HPDE6-E6E7 (cell line): ENCODE results near the gene SNX17.

ENCODE experiments used
- DNase-seq: peaks from one replicate; pipeline ENCODE4 v3.0.0; 2011; ENCODE audit warnings: missing footprints; ENCODE audit errors: extremely low spot score

SNX17 gene

DNA sequence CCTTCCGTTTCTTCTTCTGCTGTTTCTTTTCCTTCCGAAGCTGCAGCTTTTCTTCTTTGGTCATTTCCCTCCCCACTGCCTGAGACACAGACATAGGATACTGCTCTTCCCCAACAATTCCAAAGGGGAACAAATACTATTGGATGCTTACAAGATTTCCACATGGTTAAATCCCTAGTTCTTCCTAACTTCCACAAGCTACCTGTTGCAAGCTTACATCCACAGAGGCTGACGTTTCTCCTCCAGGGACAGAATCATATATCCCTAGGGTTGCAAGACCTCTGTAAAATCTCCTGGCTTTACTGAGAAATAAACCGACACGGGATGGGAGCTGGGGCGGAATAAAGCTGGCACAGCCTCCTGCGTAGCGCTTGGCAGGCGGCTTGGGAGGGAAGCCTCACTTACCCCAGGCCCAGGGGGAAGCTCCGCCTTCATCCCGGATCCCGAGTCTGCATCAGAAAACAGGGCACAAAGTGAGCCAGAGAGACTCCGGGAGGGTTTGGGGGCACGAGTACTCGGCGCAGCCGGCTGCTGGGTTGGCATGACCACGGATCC is 868 bp upstream of the SNX17 start:
- peak; percentile 68 for DNase-seq

DNA sequence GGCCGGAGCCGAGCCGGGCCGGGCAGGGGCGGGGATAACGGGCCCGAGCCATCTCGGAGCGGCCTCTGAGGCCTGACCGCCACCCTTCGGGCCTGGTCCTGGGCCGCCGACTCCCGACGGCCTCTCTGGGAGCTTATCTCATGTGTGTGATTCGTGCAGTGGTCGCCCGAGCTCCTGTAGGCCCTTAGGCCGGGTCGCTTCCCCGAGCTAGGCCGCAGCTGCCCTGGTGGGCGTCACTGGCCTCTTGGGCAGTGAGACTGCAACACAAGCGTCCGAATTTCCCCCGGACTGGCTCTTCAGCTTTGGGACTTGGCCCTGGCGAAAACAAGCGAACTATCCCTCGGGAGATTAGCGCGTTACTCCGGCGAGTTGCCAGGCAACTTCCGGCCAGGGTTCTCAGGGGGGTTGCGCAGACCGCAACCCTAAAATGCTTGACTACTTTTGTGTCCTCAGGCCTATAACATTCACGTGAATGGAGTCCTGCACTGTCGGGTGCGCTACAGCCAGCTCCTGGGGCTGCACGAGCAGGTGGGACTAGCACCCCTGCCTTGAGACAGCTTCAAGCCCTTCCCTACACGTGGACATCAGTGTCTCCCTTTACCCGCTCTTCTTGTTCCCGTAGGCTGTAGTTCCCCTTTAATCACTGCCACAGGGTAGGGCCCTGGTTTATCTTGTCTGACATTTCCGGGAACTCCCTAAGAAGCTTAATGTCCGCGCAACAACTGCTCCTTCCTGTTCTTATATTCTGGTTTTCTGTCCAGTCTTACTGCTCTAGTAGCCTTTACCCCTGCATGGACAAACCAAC is 602 bp downstream of the SNX17 start:
- DNase-seq: no peak

DNA sequence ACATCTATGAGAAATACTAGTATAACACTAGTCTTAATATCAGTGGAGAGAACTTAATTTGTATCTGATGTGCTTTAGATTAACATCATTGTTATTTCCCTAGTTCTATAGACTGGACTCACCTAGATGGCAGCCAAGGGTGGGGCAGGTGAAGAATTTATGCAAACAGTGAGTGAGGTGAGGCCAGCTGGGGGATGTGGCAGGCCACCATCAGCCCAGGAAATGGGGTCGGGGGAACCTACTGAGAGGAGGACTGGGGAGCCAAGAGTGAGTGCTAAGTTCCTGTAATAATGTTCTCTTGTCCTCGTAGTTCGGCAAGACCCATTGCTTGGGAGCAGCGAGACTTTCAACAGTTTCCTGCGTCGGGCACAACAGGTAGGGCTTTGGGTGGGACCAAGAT is 2.5 kb downstream of the SNX17 start:
- no peak for DNase-seq

DNA sequence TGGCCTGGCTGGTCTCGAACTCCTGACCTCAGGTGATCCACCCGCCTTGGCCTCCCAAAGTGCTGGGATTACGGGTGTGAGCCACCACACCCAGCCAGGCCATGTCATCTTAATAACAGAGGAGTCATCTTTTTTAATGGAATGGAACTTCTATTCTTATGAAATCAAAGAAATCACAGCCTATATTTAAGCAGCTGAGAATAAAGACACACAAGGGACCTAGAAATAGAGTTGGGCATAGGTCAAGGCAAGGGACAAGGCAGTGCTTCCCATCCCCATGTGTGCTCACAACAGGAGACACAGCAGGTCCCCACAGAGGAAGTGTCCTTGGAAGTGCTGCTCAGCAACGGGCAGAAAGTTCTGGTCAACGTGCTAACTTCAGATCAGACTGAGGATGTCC is 3.2 kb downstream of the SNX17 start:
- no peak for DNase-seq

DNA sequence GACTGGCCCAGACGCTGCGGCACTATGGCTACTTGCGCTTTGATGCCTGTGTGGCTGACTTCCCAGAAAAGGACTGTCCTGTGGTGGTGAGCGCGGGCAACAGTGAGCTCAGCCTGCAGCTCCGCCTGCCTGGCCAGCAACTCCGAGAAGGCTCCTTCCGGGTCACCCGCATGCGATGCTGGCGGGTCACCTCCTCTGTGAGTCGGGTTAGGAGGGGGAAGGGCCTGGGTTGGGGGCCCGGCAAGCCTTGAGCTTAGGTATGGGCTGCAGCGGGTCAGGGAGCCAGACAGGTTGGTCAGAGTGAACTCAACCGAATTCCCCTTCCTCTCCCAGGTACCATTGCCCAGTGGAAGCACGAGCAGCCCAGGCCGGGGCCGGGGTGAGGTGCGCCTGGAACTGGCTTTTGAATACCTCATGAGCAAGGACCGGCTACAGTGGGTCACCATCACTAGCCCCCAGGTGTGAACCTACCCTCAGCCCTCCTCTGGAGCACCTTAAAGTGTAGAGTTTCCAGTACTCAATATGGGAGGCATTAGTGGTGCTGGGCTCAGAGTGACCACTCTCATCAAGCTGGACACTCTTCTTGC is 5.2 kb downstream of the SNX17 start:
- no peak for DNase-seq

DNA sequence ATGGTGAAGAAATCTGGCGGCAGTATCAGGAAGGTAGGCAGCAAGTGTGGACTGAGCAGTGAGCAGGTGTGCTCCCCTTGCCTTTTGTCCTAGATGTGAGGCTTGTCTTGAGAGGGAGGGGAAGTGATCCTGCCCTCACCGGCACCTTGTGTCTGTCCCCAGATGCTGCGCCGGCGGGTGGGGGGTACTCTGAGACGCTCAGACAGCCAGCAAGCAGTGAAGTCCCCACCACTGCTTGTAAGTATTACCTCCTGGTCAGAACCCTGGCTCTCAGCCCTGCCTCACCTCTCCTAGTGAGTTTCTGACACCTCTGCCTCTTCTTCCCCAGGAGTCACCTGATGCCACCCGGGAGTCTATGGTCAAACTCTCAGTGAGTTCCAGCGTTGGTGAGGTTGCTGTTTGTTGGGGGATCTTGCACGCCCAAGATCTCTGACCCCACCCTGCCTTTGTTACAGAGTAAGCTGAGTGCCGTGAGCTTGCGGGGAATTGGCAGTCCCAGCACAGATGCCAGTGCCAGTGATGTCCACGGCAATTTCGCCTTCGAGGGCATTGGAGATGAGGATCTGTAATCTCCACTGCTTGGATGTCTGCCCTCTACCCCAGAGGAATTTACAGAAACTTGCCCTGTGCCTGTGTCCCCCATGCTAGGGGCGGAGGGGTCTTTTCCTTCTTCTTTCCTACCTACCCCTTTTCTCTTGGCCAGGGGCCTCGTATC is 5.9 kb downstream of the SNX17 start:
- DNase-seq: no peak

DNA sequence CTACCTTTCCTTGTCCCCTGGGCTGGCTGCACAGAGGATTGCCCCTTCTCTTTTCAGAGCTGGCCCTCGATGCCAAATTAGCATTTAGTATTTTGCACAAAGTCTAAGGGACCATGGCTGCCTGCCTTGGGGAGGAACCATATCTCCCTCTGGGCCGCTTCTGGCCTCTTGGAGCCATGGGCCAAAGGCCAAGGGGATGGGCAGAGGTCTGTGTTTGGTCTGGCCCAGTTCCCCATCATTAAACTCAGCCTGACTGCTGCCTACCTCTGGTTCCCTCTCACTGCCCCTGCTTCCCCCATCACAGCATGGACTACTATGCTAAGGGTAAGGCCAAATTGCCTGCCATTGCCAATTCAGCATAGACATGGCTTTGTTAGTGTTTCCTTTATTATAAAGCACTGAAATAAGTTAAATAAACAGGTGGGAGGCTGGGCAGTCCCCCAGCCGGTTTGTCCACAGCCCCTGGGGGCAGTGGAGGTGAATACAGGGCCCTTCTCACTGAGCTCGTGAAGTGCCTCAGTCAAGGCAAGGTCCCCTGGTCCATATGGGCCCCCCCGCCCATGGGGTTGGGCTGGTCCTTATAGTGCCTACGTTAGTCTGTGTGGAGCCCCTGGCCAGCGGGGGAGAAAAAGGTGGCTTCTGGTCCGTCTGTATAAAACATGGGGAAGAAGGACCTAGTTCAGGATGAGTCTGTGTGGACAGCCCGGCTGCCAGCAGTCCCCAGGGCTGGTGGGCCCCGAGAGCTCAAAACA is 6.6 kb downstream of the SNX17 start:
- DNase-seq: no peak

DNA sequence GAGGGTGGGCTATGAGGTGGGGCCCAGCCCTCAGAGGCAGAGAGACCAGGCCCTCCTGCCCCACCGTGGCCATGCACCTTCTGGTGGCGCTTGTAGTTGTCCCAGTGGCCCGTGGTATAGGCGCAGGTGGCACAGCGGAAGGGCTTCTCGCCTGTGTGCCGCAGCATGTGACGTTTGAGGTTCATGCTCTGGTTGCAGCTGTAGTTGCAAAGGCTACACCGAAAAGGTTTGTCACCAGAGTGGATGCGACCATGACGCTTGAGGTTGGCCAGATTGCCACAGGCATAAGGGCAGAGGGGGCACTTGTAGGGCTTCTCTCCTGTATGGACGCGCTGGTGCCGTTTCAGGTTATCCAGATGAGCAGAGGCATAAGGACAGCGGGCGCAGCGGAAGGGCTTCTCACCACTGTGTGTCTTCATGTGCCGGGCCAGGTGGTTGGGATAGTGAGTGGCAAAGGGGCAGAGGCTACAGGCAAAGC is 7.2 kb downstream of the SNX17 start:
- DNase-seq: no peak

DNA sequence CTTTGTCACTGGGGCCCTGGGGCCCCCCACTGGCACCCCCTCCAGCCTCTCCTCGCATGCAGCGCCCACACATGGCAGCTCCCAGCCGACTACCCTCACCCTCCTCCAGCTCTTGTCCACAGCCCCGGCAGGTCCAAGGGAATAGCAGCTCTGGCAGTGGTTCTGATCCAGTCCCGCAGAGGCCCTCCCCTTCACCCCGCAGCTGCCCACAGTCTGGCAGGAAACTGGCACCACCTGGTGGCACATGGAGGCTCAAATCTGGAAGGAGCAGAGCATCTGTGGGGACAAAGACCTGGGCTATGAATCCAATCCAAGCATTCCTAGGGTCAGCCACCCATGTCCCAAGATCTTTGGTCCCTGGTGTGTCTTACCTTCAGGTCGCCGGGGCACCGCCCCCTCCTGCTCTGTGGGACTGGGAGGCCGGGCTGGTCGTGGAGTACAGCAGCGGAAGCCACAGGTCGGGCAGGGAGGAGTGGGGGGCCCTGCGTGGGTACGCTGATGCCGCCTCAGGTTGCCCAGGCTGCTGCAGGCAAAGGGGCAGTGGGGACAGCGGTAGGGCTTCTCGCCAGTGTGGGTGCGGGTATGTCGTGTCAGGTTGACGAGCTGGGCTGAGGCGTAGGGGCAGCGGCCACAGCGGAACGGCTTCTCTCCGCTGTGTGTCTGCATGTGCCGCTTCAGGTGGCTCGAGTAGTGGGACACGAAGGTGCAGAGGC is 7.8 kb downstream of the SNX17 start:
- DNase-seq: no peak

DNA sequence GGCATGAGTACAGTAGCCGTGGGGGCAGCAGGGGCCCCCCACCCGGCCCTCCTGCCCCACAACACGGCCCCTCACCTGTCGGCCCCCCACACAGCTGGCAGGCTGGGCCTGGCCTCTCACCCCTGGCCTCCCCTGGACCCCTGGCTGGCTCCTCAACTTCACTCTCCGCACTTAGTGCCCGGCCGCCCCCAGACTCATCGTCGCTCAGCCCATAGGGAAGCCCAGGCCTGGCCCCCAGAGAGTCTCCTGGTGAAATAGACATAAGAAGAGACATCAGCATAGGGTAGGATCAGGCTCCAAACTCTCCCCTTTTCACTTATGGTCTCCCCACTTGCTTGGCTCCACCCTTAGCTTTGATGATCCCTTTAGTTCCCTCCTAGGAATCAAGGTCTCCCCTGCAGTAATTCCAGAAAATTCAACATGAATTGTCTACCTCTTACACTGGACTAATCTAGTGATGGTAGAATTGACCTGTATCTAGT is 8.4 kb downstream of the SNX17 start:
- no peak for DNase-seq

DNA sequence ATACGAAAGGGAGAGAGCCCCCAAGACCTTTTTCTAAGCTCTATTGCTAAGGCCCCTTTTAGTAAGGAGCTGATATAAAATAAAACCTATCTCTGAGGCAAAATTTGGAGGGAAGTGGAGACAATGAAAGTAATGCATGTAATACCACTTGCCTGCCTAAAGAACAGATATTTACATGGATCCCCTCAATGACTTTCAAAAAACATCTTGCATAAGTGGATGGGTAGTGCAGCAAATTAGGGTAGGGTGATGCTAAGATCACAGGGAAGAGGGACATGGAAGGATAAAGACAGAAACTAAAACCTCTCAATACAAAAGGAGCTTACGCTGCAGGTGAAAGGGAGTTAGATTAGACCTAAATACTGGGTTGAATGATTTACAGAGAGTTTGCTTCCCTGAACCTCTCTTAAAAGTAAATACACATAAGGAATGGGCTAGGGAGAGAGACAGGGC is 9.0 kb downstream of the SNX17 start:
- no peak for DNase-seq

DNA sequence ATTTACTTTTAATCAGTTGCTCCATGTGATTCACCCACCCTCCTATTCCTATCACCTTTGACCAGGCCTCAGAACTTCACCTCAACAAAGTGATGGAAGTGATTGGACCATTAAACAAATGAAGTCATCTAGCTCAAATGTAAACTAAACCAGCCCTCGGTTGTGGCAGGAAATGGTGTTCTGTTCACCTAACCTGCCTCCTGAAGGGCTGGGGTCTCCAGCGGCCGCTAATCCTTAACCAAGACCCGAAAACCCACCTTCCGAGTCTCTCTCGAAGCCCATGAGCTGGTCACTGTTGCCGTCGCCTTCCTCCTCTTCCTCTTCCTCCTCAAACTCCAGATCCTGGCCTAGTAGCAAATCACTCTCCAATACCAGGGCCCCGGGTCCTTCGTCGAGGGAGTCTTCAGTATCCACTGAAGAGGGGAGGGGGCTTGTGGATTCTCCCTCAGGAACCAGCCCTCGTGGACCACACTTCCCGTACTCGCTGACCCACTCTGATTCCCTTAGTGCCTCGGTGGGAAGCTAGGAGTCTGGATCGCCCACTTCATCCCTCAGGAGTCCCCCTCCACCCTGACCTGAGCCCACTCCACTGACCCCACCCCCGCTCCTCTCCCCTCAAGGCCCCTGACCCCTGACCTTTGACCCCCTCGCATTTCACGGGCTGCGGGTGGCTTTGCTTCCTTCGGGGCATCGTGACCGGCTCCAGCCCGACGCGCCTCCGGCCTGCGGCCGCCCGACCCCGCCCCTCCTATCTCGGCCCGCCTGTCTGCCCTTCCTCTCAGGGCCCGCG is 9.6 kb downstream of the SNX17 start:
- DNase-seq: peak; percentile 44

DNA sequence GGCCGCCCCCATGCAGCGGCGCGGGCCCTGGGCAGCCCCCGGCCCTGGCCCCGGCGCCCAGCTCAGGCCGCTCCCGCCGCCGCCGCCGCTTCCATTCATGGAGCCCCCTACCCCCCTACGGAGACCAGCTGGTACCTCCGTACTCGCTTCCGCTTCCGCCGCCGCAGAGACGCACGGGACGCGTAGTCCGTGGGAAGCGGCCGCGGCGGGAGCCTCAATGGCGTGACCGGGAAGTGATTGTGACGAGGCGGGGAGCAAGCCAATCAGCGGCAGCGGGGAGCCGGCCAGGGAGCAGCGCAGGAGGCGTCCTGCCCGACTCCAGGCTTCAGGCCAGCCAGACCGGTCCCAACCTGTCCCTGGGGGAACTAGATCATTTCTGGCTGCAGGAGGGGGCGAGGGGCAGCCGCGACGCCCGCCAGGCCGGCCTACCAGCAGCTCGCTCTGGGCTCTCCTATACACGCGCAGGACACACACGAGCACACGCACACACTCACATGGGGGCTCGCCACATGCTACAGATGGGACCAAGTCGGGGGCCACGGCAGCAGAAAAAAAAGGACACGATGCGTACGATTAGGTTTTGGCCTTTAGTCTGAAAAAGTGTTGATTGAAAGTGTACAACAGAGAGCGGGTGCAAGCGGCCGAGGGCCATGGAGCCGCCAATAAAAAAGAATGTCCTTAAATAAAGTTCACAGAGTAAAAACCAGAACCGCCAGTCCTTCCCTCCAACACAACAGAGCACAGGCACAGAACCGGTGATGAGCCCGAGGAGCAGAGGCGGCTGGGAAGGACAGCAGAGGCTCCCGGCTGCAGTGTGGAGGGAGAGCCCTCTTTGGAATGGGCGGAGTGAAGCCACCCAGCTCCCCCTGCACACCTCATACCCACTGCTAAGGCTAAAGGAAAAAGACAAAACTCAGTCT is 10.5 kb downstream of the SNX17 start, which contains the start of gene ZNF513:
TSS of gene ZNF513 (minus strand) at position 109 of the 920 bp plus-strand sequence. CDS start 208 bp downstream, outside the sequence.
- peak; percentile 98 for DNase-seq

DNA sequence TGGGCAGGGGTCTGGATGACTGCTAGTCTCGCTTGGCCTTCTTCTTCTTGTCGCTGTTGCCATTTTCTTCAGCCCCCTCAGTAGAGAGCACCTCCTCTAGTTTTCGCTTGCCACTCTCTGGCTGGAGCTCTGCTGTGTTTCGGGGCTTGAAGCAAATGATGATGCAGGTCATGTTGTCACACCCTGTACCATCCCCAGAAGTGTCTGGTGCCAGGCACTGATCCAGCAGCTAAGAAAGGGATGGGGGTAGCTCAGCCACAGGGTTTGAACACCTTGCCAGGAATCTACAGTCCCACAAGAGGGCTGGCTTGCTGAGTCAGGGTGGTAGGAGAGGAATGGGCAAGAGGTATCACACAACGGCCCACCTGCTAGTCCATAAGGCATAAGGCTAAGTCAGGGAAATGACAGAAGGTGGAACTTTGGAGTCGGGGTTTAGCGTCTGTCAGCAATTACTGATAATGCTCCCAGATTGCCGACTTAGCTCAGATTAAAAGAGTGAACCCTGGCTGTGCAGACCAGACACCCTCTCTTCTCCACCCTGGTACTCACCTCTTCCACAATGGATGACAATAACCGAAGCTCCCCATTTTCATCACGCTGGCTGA is 11.3 kb downstream of the SNX17 start:
- no peak for DNase-seq

DNA sequence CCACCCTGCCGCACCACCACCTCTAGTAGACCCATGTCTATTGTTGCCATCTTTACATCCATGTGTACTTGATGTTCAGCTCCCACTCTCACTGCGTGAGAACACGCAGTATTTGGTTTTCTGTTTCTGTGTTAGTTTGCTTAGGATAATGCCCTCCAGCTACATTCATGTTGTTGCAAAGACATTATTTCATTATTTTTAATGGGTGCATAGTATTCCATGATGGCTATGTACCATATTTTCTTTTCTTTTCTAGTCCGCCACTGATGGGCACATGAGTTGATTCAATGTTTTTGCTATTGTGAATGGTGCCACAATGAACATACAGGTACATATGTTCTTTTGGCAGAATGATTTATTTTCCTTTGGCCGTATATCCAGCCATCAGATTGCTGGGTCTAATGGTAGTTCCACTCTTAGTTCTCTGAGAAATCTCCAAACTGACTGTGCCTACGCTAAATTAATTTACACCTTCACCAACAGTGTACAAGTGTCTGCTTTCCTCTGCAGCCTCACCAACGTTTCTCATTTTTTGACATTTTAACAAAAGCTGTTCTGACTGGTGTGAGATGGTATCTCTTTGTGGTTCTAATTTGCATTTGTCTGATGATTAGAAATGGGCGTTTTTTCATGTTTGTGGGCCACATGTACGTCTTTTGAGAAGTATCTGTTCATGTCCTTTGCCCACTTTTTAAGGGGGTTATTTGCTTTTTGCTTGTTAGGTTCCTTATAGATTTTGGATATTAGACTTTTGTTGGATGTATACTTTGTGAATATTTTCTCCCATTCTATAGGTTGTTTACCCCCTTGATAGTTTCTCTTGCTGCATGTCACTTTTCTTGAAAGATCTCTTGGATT is 20.6 kb downstream of the SNX17 start:
- DNase-seq: no peak

DNA sequence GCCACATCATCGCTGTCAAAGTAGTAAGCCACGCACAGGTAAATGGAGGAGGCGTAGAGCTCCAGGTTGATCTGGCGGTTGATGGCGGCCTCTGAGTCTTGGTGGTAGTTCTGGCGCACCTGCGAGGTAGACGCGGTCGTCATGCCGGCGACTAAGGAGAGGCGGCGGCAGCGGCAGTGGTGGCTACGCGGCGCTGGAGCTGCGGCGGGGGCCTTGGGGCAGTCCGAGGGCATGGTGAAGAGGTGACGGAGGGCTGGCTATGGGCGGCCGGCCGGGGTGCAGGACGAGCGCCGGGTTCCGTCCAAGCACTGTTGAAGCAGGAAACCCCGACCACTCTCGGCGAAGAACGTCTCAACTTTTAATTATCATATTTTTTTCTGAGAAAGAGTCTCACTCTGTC is 22.8 kb downstream of the SNX17 start:
- no peak for DNase-seq

DNA sequence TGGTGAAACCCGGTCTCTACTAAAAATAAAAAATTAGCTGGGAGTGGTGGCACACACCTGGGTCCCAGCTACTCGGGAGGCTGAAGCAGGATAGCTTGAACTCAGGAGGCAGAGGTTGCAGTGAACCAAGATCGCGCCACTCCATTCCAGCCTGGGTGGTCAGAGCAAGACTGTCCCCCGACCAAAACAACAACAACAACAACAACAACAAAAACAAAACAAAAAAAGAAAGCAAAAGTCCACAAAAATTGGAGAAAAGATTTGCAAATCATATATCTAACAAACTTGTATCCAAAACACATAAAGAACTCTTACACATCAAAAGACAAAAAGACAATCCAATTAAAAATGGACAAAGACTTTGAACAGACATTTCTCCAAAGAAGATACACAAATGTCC is 28.5 kb downstream of the SNX17 start:
- DNase-seq: no peak
